IMR-90 (cell line): ENCODE data around the gene PDC. TPM values are rescaled to one million over a fixed set of nuclear protein-coding genes. Genes with fewer than 3 reads are reported as not detected.
A peak's percentile ranks its signal among the peaks of the same experiment; 100 is the strongest.

Source experiments
- ATAC-seq: fragments of 200-7000 bp; cut with Tn5 transposase; 2 replicates; pipeline ENCODE4 v1.9.1; 2020; ENCODE audit warnings: low read depth, mild to moderate bottlenecking, moderate library complexity
- BruUV-seq: library from RNA; stranded (reverse); fragments of 400-500 nt; replicated peaks from 2 replicates; lab custom pipeline; 2021; lab: Mats Ljungman, UMichigan
- CTCF ChIA-PET: fragments of 300-600 bp; formaldehyde crosslinking; extraction: SDS; loops from one replicate; lab custom pipeline; 2021; ENCODE audit warnings: antibody characterized with exemption; lab: Yijun Ruan, JAX
- POLR2A ChIA-PET: fragments of 300-600 bp; sonication (Branson Sonifier 250); formaldehyde crosslinking; loops from one replicate; lab custom pipeline; 2022; ENCODE audit warnings: antibody characterized with exemption; ENCODE audit not compliant: unreplicated experiment; lab: Charles Lee
- DNase-seq: peaks from one replicate; pipeline ENCODE4 v3.0.0; 2013
- H2AFZ ChIP-seq: replicated peaks from 2 replicates; pipeline ENCODE3; 2013; ENCODE audit warnings: low read length, mild to moderate bottlenecking; ENCODE audit not compliant: poor library complexity
- H2AK5ac ChIP-seq: 2 replicates; pipeline ENCODE4 v1.6.1; 2013; ENCODE audit warnings: low read depth, low read length, inconsistent platforms
- H2AK9ac ChIP-seq: replicated peaks from 2 replicates; pipeline ENCODE3; 2013; ENCODE audit warnings: mild to moderate bottlenecking, low read depth, low read length, moderate library complexity; ENCODE audit not compliant: poor library complexity
- H2BK120ac ChIP-seq: 2 replicates; pipeline ENCODE4 v1.6.1; 2013; ENCODE audit warnings: low read depth, low read length, inconsistent platforms
- H2BK15ac ChIP-seq: 3 replicates; pipeline ENCODE4 v1.6.1; 2013; ENCODE audit warnings: low read depth, low read length, inconsistent platforms
- H2BK20ac ChIP-seq: 2 replicates; pipeline ENCODE4 v1.6.1; 2013; ENCODE audit warnings: low read depth, mild to moderate bottlenecking, inconsistent platforms, low read length, moderate library complexity
- H2BK5ac ChIP-seq: 2 replicates; pipeline ENCODE4 v1.6.1; 2013; ENCODE audit warnings: mild to moderate bottlenecking, low read depth, low read length, inconsistent platforms; ENCODE audit not compliant: poor library complexity, severe bottlenecking
- H3K14ac ChIP-seq: replicated peaks from 2 replicates; pipeline ENCODE4 v1.6.1; 2013; ENCODE audit warnings: low read depth, low read length, inconsistent platforms
- H3K18ac ChIP-seq: 2 replicates; pipeline ENCODE4 v1.6.1; 2013; ENCODE audit warnings: low read depth, low read length, control low read depth
- H3K23ac ChIP-seq: 2 replicates; pipeline ENCODE4 v1.6.1; 2013; ENCODE audit warnings: low read depth, low read length, inconsistent platforms
- H3K27ac ChIP-seq: 2 replicates; pipeline ENCODE4 v1.5.1; 2013; ENCODE audit warnings: mild to moderate bottlenecking, control low read depth, low read length; ENCODE audit not compliant: insufficient read depth
- H3K27me3 ChIP-seq: 2 replicates; pipeline ENCODE4 v1.6.1; 2013; ENCODE audit warnings: low read length; ENCODE audit not compliant: control insufficient read depth, insufficient read depth
- H3K36me3 ChIP-seq: 2 replicates; pipeline ENCODE4 v1.6.1; 2013; ENCODE audit warnings: low read length, mixed read lengths; ENCODE audit not compliant: control insufficient read depth, insufficient read depth
- H3K4ac ChIP-seq: 2 replicates; pipeline ENCODE4 v1.6.1; 2013; ENCODE audit warnings: low read depth, low read length, inconsistent platforms
- H3K4me1 ChIP-seq: 2 replicates; pipeline ENCODE4 v1.6.1; 2013; ENCODE audit warnings: low read length, mixed read lengths; ENCODE audit not compliant: control insufficient read depth, insufficient read depth
- H3K4me2 ChIP-seq: 2 replicates; pipeline ENCODE4 v1.6.1; 2013; ENCODE audit warnings: low read depth, mild to moderate bottlenecking, control low read depth, low read length, moderate library complexity
- H3K4me3 ChIP-seq: 2 replicates; pipeline ENCODE4 v1.5.1; 2013; ENCODE audit warnings: low read depth, mild to moderate bottlenecking, control low read depth, low read length, moderate library complexity; ENCODE audit not compliant: insufficient read depth
- H3K56ac ChIP-seq: 2 replicates; pipeline ENCODE4 v1.6.1; 2013; ENCODE audit warnings: low read length, inconsistent platforms; ENCODE audit not compliant: insufficient read depth; ENCODE audit errors: extremely low read depth
- H3K79me1 ChIP-seq, 2 experiments: 2 replicates each; pipeline ENCODE4 v1.6.1; 2013; ENCODE audit warnings: low read length in 2 of 2, inconsistent platforms in 1 of 2, low read depth in 1 of 2
- H3K9ac ChIP-seq: 2 replicates; pipeline ENCODE4 v1.6.1; 2013; ENCODE audit warnings: low read depth, low read length, control low read depth
- H3K9me1 ChIP-seq: 2 replicates; pipeline ENCODE4 v1.6.1; 2013; ENCODE audit warnings: low read length, inconsistent platforms; ENCODE audit not compliant: insufficient read depth
- H3K9me3 ChIP-seq: 2 replicates; pipeline ENCODE4 v1.6.1; 2013; ENCODE audit warnings: low read length; ENCODE audit not compliant: control insufficient read depth, insufficient read depth
- H4K20me1 ChIP-seq: 2 replicates; pipeline ENCODE4 v1.6.1; 2013; ENCODE audit warnings: low read length, inconsistent platforms; ENCODE audit not compliant: insufficient read depth
- H4K5ac ChIP-seq: 2 replicates; pipeline ENCODE4 v1.6.1; 2013; ENCODE audit warnings: mild to moderate bottlenecking, low read depth, low read length, control low read depth
- H4K8ac ChIP-seq, 2 experiments: 2 replicates each; pipeline ENCODE4 v1.6.1; 2013; ENCODE audit warnings: low read depth in 2 of 2, low read length in 2 of 2, control low read depth in 1 of 2, inconsistent platforms in 1 of 2
- H4K91ac ChIP-seq: 2 replicates; pipeline ENCODE4 v1.6.1; 2013; ENCODE audit warnings: low read depth, low read length, inconsistent platforms; ENCODE audit not compliant: insufficient read depth
- BHLHE40 ChIP-seq: fragments of 150-350 bp; IDR thresholded peaks from 2 replicates; pipeline ENCODE4 v1.6.1; 2016; ENCODE audit warnings: mild to moderate bottlenecking, low read depth, low read length
- CTCF ChIP-seq: conservative IDR thresholded peaks from 2 replicates; pipeline ENCODE4 v1.5.1; 2012; ENCODE audit warnings: mild to moderate bottlenecking, low read depth, low read length, improper control_type of control experiment
- ELK1 ChIP-seq: fragments of 150-350 bp; IDR thresholded peaks from 2 replicates; pipeline ENCODE4 v1.6.1; 2016; ENCODE audit warnings: low read depth, mild to moderate bottlenecking, low read length, moderate library complexity, borderline replicate concordance
- MAFK ChIP-seq: IDR thresholded peaks from 2 replicates; pipeline ENCODE4 v1.6.1; 2012; ENCODE audit warnings: low read depth, low read length, improper control_type of control experiment
- MAZ ChIP-seq: IDR thresholded peaks from 2 replicates; pipeline ENCODE4 v1.6.1; 2012; ENCODE audit warnings: low read depth, mild to moderate bottlenecking, low read length, improper control_type of control experiment, moderate library complexity, borderline replicate concordance
- MXI1 ChIP-seq: IDR thresholded peaks from 2 replicates; pipeline ENCODE4 v1.6.1; 2012; ENCODE audit warnings: low read depth, mild to moderate bottlenecking, low read length, moderate library complexity, borderline replicate concordance
- NFE2L2 ChIP-seq: fragments of 150-350 bp; IDR thresholded peaks from 2 replicates; pipeline ENCODE4 v1.6.1; 2016; ENCODE audit warnings: low read depth, mild to moderate bottlenecking, low read length
- POLR2A ChIP-seq: IDR thresholded peaks from 2 replicates; pipeline ENCODE4 v1.6.1; 2012; ENCODE audit warnings: mild to moderate bottlenecking, low read depth, low read length
- RCOR1 ChIP-seq: IDR thresholded peaks from 2 replicates; pipeline ENCODE4 v1.6.1; 2012; ENCODE audit warnings: mild to moderate bottlenecking, low read length, improper control_type of control experiment; ENCODE audit not compliant: insufficient replicate concordance
- RFX5 ChIP-seq: IDR thresholded peaks from 2 replicates; pipeline ENCODE4 v1.8.0; 2012; ENCODE audit warnings: low read depth, mild to moderate bottlenecking, low read length, moderate library complexity
- SMC3 ChIP-seq: fragments of 150-350 bp; IDR thresholded peaks from 2 replicates; pipeline ENCODE4 v1.6.1; 2016; ENCODE audit warnings: low read depth, mild to moderate bottlenecking, antibody characterized with exemption, low read length, moderate library complexity
- USF2 ChIP-seq: fragments of 150-350 bp; IDR thresholded peaks from 2 replicates; pipeline ENCODE4 v1.6.1; 2017; ENCODE audit warnings: mild to moderate bottlenecking, antibody characterized with exemption, low read length, low read depth
- WGBS, 2 experiments: methylation state at CpG; one replicate each; pipeline versions ENCODE4 v1.1.5 to v1.1.7; 2013; ENCODE audit warnings: missing lambda C conversion rate in 2 of 2; ENCODE audit not compliant: insufficient read length in 1 of 2; ENCODE audit errors: extremely low coverage in 2 of 2; 5-methylcytosine and 5-hydroxymethylcytosine counted together
- dilution Hi-C: fragments of 300-500 bp; cut with HindIII; formaldehyde crosslinking; loops from one replicate; pipeline ENCODE4 v1.14.3; 2018; ENCODE audit warnings: low sequenced_read_pairs; ENCODE audit not compliant: unreplicated experiment
- in situ Hi-C: fragments of 300-500 bp; cut with MboI; formaldehyde crosslinking; loops from 3 replicates; pipeline ENCODE4 v1.14.3; 2019; ENCODE audit warnings: low sequenced_read_pairs, inconsistent platforms, mixed read lengths
- intact Hi-C: fragments of 100-400 bp; cut with micrococcal nuclease; formaldehyde crosslinking; loops from 2 replicates; pipeline ENCODE4 v1.10.0; 2022
- polyA plus RNA-seq, 3 experiments: library from polyadenylated mRNA; depleted of rRNA; stranded (reverse); fragments of >200 nt; gene quantifications; 2 replicates each; pipeline ENCODE4 v1.2.3, GENCODE V29; 2012; ENCODE audit warnings: low replicate concordance in 1 of 3
- total RNA-seq: library from RNA; depleted of rRNA; stranded (reverse); fragments of >200 nt; gene quantifications from 2 replicates; pipeline ENCODE4 v1.2.3, GENCODE V29; 2012

The PDC gene
- total and polyA plus RNA-seq, 2 of the 4 experiments (the other 2 are of a cell fraction) = not detected

GRCh38 chr1:186498695-186499389 is 37.9 kb upstream of the PDC start:
- Histone ChIP-seq H3K4me2 (no peak overlapping the region), H2BK5ac (peak overlapping the region; percentile 31), H3K9me3 (no peaks in the 10 kb centered on the region), H2AFZ (no peak overlapping the region), H2AK5ac (no peak overlapping the region), H4K91ac (no peak overlapping the region), H3K4me3 (no peak overlapping the region), H3K27ac (no peak overlapping the region), H2BK20ac (peak overlapping the region; percentile 31; the same call in 1 of the 2 replicates), H3K14ac (no peak overlapping the region; the same call in 1 of the 2 replicates), H3K4ac (no peak overlapping the region), H3K4me1 (peaks cover 3% of the 10 kb centered on the region; the same call in 1 of the 2 replicates), H3K56ac (no peak overlapping the region), H3K9ac (no peak overlapping the region), H3K36me3 (no peaks in the 10 kb centered on the region), H3K9me1 (no peaks in the 10 kb centered on the region), H3K18ac (no peak overlapping the region), H4K8ac (no peak overlapping the region), H2AK9ac (no peak overlapping the region), H4K5ac (no peak overlapping the region), H2BK15ac (no peak overlapping the region; the same call in 2 of the 3 replicates), H3K79me1 (no peaks in the 10 kb centered on the region), H2BK120ac (no peak overlapping the region; the same call in 1 of the 2 replicates), H4K20me1 (no peaks in the 10 kb centered on the region), H3K23ac (no peak overlapping the region), H3K27me3 (no peaks in the 10 kb centered on the region)
- DNase-seq (peak; percentile 57), ATAC-seq (peak; percentile 51)
- intact Hi-C loops = no loop called here
- no CpG with 5 or more reads among the region's 4 CpGs for WGBS, 2 experiments
- in situ Hi-C loops = no loop called here
- dilution Hi-C loops = no loop called here
- TF ChIP-seq BHLHE40 = no peak
- no peak for TF ChIP-seq RFX5
- TF ChIP-seq MAFK = no peak
- TF ChIP-seq ELK1 = no peak
- no peak for TF ChIP-seq SMC3
- TF ChIP-seq MXI1 = no peak
- TF ChIP-seq POLR2A = no peak
- TF ChIP-seq NFE2L2 = no peak
- no peak for TF ChIP-seq USF2
- TF ChIP-seq CTCF = no peak
- no peak for TF ChIP-seq RCOR1
- no peak for TF ChIP-seq MAZ
- BruUV-seq = no TSS peak
- ChIA-PET POLR2A (no interaction called here), CTCF (no interaction called here)
